Lower lobe of right lung (tissue), 2 donors: Measurements from ENCODE around the gene DYNLT1. TPM values are rescaled to one million over a fixed set of nuclear protein-coding genes. Genes with fewer than 3 reads are reported as not detected.
"Not testable (repeated sequence)": the region's sequence is repeated elsewhere in the genome, so short reads cannot be mapped to it uniquely, and the experiment has no call there.

Source experiments
- ATAC-seq, 2 donors: fragments of 200-7000 bp; cut with Tn5 transposase; one replicate each; pipeline ENCODE4 v1.9.1; 2020 to 2022; ENCODE audit warnings: mild to moderate bottlenecking in 2 of 2, moderate library complexity in 2 of 2
- DNase-seq: peaks from one replicate; pipeline ENCODE4 v3.0.0-alpha.2; 2020
- H3K27ac ChIP-seq: fragments of 200-600 bp; one replicate; pipeline ENCODE4 v1.8.0; 2022
- H3K27me3 ChIP-seq: fragments of 200-600 bp; one replicate; pipeline ENCODE4 v1.8.0; 2022; ENCODE audit warnings: low read depth
- H3K36me3 ChIP-seq: fragments of 200-600 bp; one replicate; pipeline ENCODE4 v1.8.0; 2022; ENCODE audit warnings: mild to moderate bottlenecking
- H3K4me1 ChIP-seq: fragments of 200-600 bp; one replicate; pipeline ENCODE4 v1.8.0; 2022
- H3K4me3 ChIP-seq: fragments of 200-600 bp; one replicate; pipeline ENCODE4 v1.8.0; 2022; ENCODE audit warnings: mild to moderate bottlenecking
- H3K9me3 ChIP-seq: fragments of 200-600 bp; one replicate; pipeline ENCODE4 v1.8.0; 2022
- CTCF ChIP-seq: fragments of 200-600 bp; IDR thresholded peaks from one replicate; pipeline ENCODE4 v1.8.0; 2022; ENCODE audit warnings: antibody characterized with exemption, mild to moderate bottlenecking
- intact Hi-C: fragments of 100-400 bp; cut with DNase I; formaldehyde crosslinking; loops from one replicate; pipeline ENCODE4 v1.11.0; 2022
- total RNA-seq: library from RNA; stranded (reverse); fragmentation: NEBNext Ultra II Directional; extraction: Animal tissue kit (Norgen Biotek cat#: 25700); gene quantifications from one replicate; pipeline ENCODE4 v1.2.1, GENCODE V29; 2021
- donor health status: DM: no; HTN: yes; CAD: no; lungs with severe emphysema.

DYNLT1 gene
- total RNA-seq, 1 donor from 2014 or later, result 101 TPM

- Histone ChIP-seq H3K36me3 (peaks cover 4% of the 10 kb centered on the region), H3K27me3 (no peaks in the 10 kb centered on the region), H3K27ac (no peak overlapping the region), H3K4me1 (peaks cover 47% of the 10 kb centered on the region), H3K9me3 (no peaks in the 10 kb centered on the region), H3K4me3 (no peak overlapping the region)
- TF ChIP-seq CTCF, result no peak
- intact Hi-C loops, result no loop called here
- DNase-seq (no peak), ATAC-seq (no peak)
These were observed 18.0 kb upstream of the DYNLT1 start for GRCh38 chr6:158662607-158662953.

GRCh38 chr6:158661156-158661685 is 16.7 kb upstream of the DYNLT1 start:
- H3K27ac ChIP-seq, result no peak overlapping the region
- intact Hi-C loops, result no loop called here
- no peaks in the 10 kb centered on the region for H3K9me3 ChIP-seq
- no peak overlapping the region for H3K4me3 ChIP-seq
- no peaks in the 10 kb centered on the region for H3K27me3 ChIP-seq
- DNase-seq, result no peak
- peaks cover 4% of the 10 kb centered on the region for H3K36me3 ChIP-seq
- no peak for ATAC-seq
- peaks cover 50% of the 10 kb centered on the region for H3K4me1 ChIP-seq
- peak; percentile 7 for TF ChIP-seq CTCF

- ATAC-seq (peak; percentile 59), DNase-seq (peak; percentile 63)
- Histone ChIP-seq H3K36me3 (peaks cover under 1% of the 10 kb centered on the region), H3K9me3 (no peaks in the 10 kb centered on the region), H3K4me3 (no peak overlapping the region), H3K4me1 (peaks cover 52% of the 10 kb centered on the region), H3K27me3 (no peaks in the 10 kb centered on the region), H3K27ac (no peak overlapping the region)
- TF ChIP-seq CTCF, result peak; percentile 63
- intact Hi-C loops, result no loop called here
These were observed 15.8 kb upstream of the DYNLT1 start for GRCh38 chr6:158660333-158660754.

- H3K9me3 ChIP-seq, H3K4me3 ChIP-seq, H3K27ac ChIP-seq, DNase-seq, H3K27me3 ChIP-seq, H3K36me3 ChIP-seq, intact Hi-C loops: not testable (repeated sequence)
- peak in 1 of 2 donors; percentile 34 for ATAC-seq
- H3K4me1 ChIP-seq, result peaks cover 53% of the 10 kb centered on the region
These were observed 12.4 kb upstream of the DYNLT1 start for GRCh38 chr6:158656986-158657385.

- peak; percentile 76 for DNase-seq
- no peak for TF ChIP-seq CTCF
- peak; percentile 68 to 84 for ATAC-seq
These were observed 11.3 kb upstream of the DYNLT1 start for GRCh38 chr6:158655569-158656450.

GRCh38 chr6:158654960-158655489 is 10.5 kb upstream of the DYNLT1 start:
- no peak for DNase-seq
- Histone ChIP-seq H3K4me1 (peaks cover 41% of the 10 kb centered on the region), H3K27ac (peak overlapping the region; percentile 75), H3K9me3 (no peaks in the 10 kb centered on the region), H3K27me3 (no peaks in the 10 kb centered on the region), H3K36me3 (no peaks in the 10 kb centered on the region), H3K4me3 (no peak overlapping the region)
- TF ChIP-seq CTCF, result no peak
- intact Hi-C loops, result no loop called here
- peak; percentile 47 to 69 for ATAC-seq

More at GRCh38 chr6:158655569-158656450, 11.3 kb upstream of the DYNLT1 start:
- Histone ChIP-seq H3K4me1 (peaks cover 49% of the 10 kb centered on the region), H3K36me3 (no peaks in the 10 kb centered on the region), H3K9me3 (no peaks in the 10 kb centered on the region), H3K27me3 (no peaks in the 10 kb centered on the region), H3K4me3 (no peak overlapping the region), H3K27ac (peak overlapping the region; percentile 69)
- intact Hi-C loops, result no loop called here
